NCI-H345 treated with DMSO at 0.1 percent for 48 hours (cell line): ENCODE measurements around the gene EPHA4.
A peak's percentile ranks its signal among the peaks of the same experiment; 100 is the strongest.

ENCODE experiments used
- DNase-seq: peaks from one replicate; lab custom pipeline; 2025; ENCODE audit not compliant: unreplicated experiment; lab: John Stamatoyannopoulos, UW

EPHA4 gene

GRCh38 chr2:221572219-221572820 lies at the start of gene EPHA4:
EPHA4 (minus strand) TSS chr2:221572304; CDS start chr2:221572248, 56 bp downstream.
- DNase-seq, result peak; percentile 87

- no peak for DNase-seq
Observed at GRCh38 chr2:221618007-221618406, 45.9 kb upstream of the EPHA4 start.

- DNase-seq, result no peak
Observed at GRCh38 chr2:221616561-221616960, 44.5 kb upstream of the EPHA4 start.

GRCh38 chr2:221614274-221614673 lies 42.2 kb upstream of the EPHA4 start:
- no peak for DNase-seq

GRCh38 chr2:221612800-221613199 lies 40.7 kb upstream of the EPHA4 start:
- no peak for DNase-seq

- no peak for DNase-seq
Observed at GRCh38 chr2:221612161-221612560, 40.1 kb upstream of the EPHA4 start.

GRCh38 chr2:221610675-221611074 lies 38.6 kb upstream of the EPHA4 start:
- DNase-seq, result no peak

- DNase-seq, result no peak
Observed at GRCh38 chr2:221610255-221610654, 38.2 kb upstream of the EPHA4 start.

- DNase-seq, result no peak
Observed at GRCh38 chr2:221608442-221608841, 36.3 kb upstream of the EPHA4 start.

- DNase-seq, result no peak
Observed at GRCh38 chr2:221606424-221606823, 34.3 kb upstream of the EPHA4 start.

- DNase-seq, result no peak
Observed at GRCh38 chr2:221605751-221606240, 33.7 kb upstream of the EPHA4 start.

- no peak for DNase-seq
Observed at GRCh38 chr2:221602938-221603337, 30.8 kb upstream of the EPHA4 start.

- no peak for DNase-seq
Observed at GRCh38 chr2:221601376-221601775, 29.3 kb upstream of the EPHA4 start.

GRCh38 chr2:221600388-221600787 lies 28.3 kb upstream of the EPHA4 start:
- no peak for DNase-seq

GRCh38 chr2:221596192-221596591 lies 24.1 kb upstream of the EPHA4 start:
- DNase-seq, result no peak

- no peak for DNase-seq
Observed at GRCh38 chr2:221590861-221591365, 18.8 kb upstream of the EPHA4 start.

- no peak for DNase-seq
Observed at GRCh38 chr2:221589696-221590095, 17.6 kb upstream of the EPHA4 start.

- no peak for DNase-seq
Observed at GRCh38 chr2:221588306-221588985, 16.3 kb upstream of the EPHA4 start.

- no peak for DNase-seq
Observed at GRCh38 chr2:221581986-221582385, 9.9 kb upstream of the EPHA4 start.

GRCh38 chr2:221574231-221574570 lies 2.1 kb upstream of the EPHA4 start:
- DNase-seq, result no peak

- DNase-seq, result peak; percentile 80
Observed at GRCh38 chr2:221573430-221574230, 1.5 kb upstream of the EPHA4 start.
